ENCODE results near the gene PXDC1. TPM values are rescaled to one million over a fixed set of nuclear protein-coding genes. Genes with fewer than 3 reads are reported as not detected.

PXDC1 gene
- total RNA-seq, 1 experiment from 2014 or later: 6.3 TPM

GRCh38 chr6:3761989-3762270 lies 10.4 kb upstream of the PXDC1 start:
- ATAC-seq: no peak
- RAD21 ChIA-PET (ENCODE audit: low non-redundant PET in 1 of 2, low total read pairs in 2 of 2, uncharacterized antibody in 2 of 2, unreplicated experiment in 2 of 2): no interaction called here
- Histone ChIP-seq H3K4me2 (ENCODE audit: low read length) (no peak overlapping the region), H3K9me2 (ENCODE audit: insufficient read depth) (no peaks in the 10 kb centered on the region), H3K9me3 (ENCODE audit: control insufficient read depth in 1 of 2, insufficient read depth in 1 of 2, low read depth in 1 of 2, low read length in 2 of 2) (no peaks in the 10 kb centered on the region), H3K9ac (ENCODE audit: low read length) (no peak overlapping the region), H3K4me1 (ENCODE audit: control insufficient read depth in 1 of 2, insufficient read depth in 2 of 2, low read length in 2 of 2) (no peaks in the 10 kb centered on the region), H3K79me2 (ENCODE audit: insufficient read depth, low read length) (no peaks in the 10 kb centered on the region), H3K27ac (ENCODE audit: low read depth, low read length) (no peak overlapping the region), H2AFZ (ENCODE audit: low read depth, low read length, poor library complexity, severe bottlenecking) (no peak overlapping the region), H4K20me1 (ENCODE audit: insufficient read depth) (no peaks in the 10 kb centered on the region), H3K4me3 (replicated peaks in 1 of 2; ENCODE audit: low read depth in 1 of 2, low read length in 2 of 2) (no peak overlapping the region), H3K27me3 (ENCODE audit: insufficient read depth, low read length) (no peaks in the 10 kb centered on the region), H3K36me3 (ENCODE audit: control insufficient read depth in 1 of 2, insufficient read depth in 2 of 2, low read length in 2 of 2) (no peaks in the 10 kb centered on the region)
- BruUV-seq (replicated peaks): no TSS peak
- TF ChIP-seq MAX (IDR thresholded peaks at IDR 0.05): no peak
- TF ChIP-seq YY1 (IDR thresholded peaks at IDR 0.05; ENCODE audit: extremely low read depth, insufficient replicate concordance, low read depth, low read length): no peak
- no peak for TF ChIP-seq EZH2phosphoT487 (IDR thresholded peaks at IDR 0.05; ENCODE audit: borderline replicate concordance)
- no peak for TF ChIP-seq POLR2AphosphoS5 (IDR thresholded peaks at IDR 0.05; ENCODE audit: low read depth, low read length)
- TF ChIP-seq TCF7L2 (IDR thresholded peaks at IDR 0.05; ENCODE audit: borderline replicate concordance, extremely low read depth, insufficient read depth, insufficient read length): no peak
- intact Hi-C loops (cut with micrococcal nuclease): no loop called here
- no peak for DNase-seq (ENCODE audit: low read depth, low spot score)
- POLR2A ChIA-PET: no interaction called here
- CTCF ChIA-PET: no interaction called here

GRCh38 chr6:3759646-3760232 lies 8.2 kb upstream of the PXDC1 start:
- no peaks in the 10 kb centered on the region for H3K9me2 ChIP-seq (ENCODE audit: insufficient read depth)
- H3K9me3 ChIP-seq (ENCODE audit: control insufficient read depth in 1 of 2, insufficient read depth in 1 of 2, low read depth in 1 of 2, low read length in 2 of 2): no peaks in the 10 kb centered on the region
- no peak overlapping the region for H3K27ac ChIP-seq (ENCODE audit: low read depth, low read length)
- H3K9ac ChIP-seq (ENCODE audit: low read length): no peak overlapping the region
- no peaks in the 10 kb centered on the region for H3K27me3 ChIP-seq (ENCODE audit: insufficient read depth, low read length)
- H3K36me3 ChIP-seq (ENCODE audit: control insufficient read depth in 1 of 2, insufficient read depth in 2 of 2, low read length in 2 of 2): no peaks in the 10 kb centered on the region
- H3K79me2 ChIP-seq (ENCODE audit: insufficient read depth, low read length): no peaks in the 10 kb centered on the region
- intact Hi-C loops (cut with micrococcal nuclease): no loop called here
- H3K4me3 ChIP-seq (replicated peaks in 1 of 2; ENCODE audit: low read depth in 1 of 2, low read length in 2 of 2): no peak overlapping the region
- H3K4me2 ChIP-seq (ENCODE audit: low read length): no peak overlapping the region
- no peak overlapping the region for H2AFZ ChIP-seq (ENCODE audit: low read depth, low read length, poor library complexity, severe bottlenecking)
- DNase-seq (ENCODE audit: low read depth, low spot score) (no peak), ATAC-seq (no peak)
- no peaks in the 10 kb centered on the region; a peak in 1 of 4 replicates for H3K4me1 ChIP-seq (ENCODE audit: control insufficient read depth in 1 of 2, insufficient read depth in 2 of 2, low read length in 2 of 2)
- POLR2A ChIA-PET: interaction anchor here (0.8 kb wide), 1 partner anchor 13 kb away, joined by 3 read pairs; no protein-coding TSS in a partner anchor
- RAD21 ChIA-PET (ENCODE audit: low non-redundant PET in 1 of 2, low total read pairs in 2 of 2, uncharacterized antibody in 2 of 2, unreplicated experiment in 2 of 2): no interaction called here
- CTCF ChIA-PET: no interaction called here
- TF ChIP-seq EGR1 (IDR thresholded peaks at IDR 0.05; ENCODE audit: low read depth) (no peak), POLR2A (IDR thresholded peaks at IDR 0.05; ENCODE audit: borderline replicate concordance, extremely low read depth, insufficient read depth, insufficient read length) (no peak), POLR2AphosphoS5 (IDR thresholded peaks at IDR 0.05; ENCODE audit: low read depth, low read length) (no peak)
- TF ChIP-seq, protein P1, sequence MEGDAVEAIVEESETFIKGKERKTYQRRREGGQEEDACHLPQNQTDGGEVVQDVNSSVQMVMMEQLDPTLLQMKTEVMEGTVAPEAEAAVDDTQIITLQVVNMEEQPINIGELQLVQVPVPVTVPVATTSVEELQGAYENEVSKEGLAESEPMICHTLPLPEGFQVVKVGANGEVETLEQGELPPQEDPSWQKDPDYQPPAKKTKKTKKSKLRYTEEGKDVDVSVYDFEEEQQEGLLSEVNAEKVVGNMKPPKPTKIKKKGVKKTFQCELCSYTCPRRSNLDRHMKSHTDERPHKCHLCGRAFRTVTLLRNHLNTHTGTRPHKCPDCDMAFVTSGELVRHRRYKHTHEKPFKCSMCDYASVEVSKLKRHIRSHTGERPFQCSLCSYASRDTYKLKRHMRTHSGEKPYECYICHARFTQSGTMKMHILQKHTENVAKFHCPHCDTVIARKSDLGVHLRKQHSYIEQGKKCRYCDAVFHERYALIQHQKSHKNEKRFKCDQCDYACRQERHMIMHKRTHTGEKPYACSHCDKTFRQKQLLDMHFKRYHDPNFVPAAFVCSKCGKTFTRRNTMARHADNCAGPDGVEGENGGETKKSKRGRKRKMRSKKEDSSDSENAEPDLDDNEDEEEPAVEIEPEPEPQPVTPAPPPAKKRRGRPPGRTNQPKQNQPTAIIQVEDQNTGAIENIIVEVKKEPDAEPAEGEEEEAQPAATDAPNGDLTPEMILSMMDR (IDR thresholded peaks at IDR 0.05 in 2 of 3, conservative IDR thresholded peaks at IDR 0.05 in 1 of 3; ENCODE audit: borderline replicate concordance in 1 of 3, insufficient read depth in 1 of 3, low read depth in 2 of 3, low read length in 2 of 3): no peak
- H4K20me1 ChIP-seq (ENCODE audit: insufficient read depth): no peaks in the 10 kb centered on the region
- no TSS peak for BruUV-seq (replicated peaks)
